Liver (tissue), 9 donors: ENCODE measurements around the gene CBX4. TPM values are rescaled to one million over a fixed set of nuclear protein-coding genes. Genes with fewer than 3 reads are reported as not detected.

Source experiments
- DNase-seq: peaks from one replicate; pipeline ENCODE4 v3.0.0-alpha.2; 2017; ENCODE audit warnings: low spot score
- H3K27ac ChIP-seq, 2 donors: one replicate each; pipeline ENCODE4 v1.7.0; 2013; ENCODE audit warnings: inconsistent platforms in 2 of 2, low read length in 2 of 2, control low read depth in 1 of 2, low read depth in 1 of 2, mild to moderate bottlenecking in 1 of 2
- H3K27me3 ChIP-seq, 4 donors: one replicate each; pipeline versions ENCODE4 v1.6.1 to v1.7.0; 2013; ENCODE audit warnings: low read length in 3 of 4, inconsistent platforms in 1 of 4, mild to moderate bottlenecking in 1 of 4, moderate library complexity in 1 of 4; ENCODE audit not compliant: control insufficient read depth in 4 of 4, insufficient read depth in 4 of 4
- H3K36me3 ChIP-seq, 4 donors: one replicate each; pipeline versions ENCODE4 v1.6.1 to v1.7.0; 2013; ENCODE audit warnings: low read length in 3 of 4, mild to moderate bottlenecking in 3 of 4, low read depth in 1 of 4, moderate library complexity in 1 of 4; ENCODE audit not compliant: control insufficient read depth in 4 of 4, insufficient read depth in 3 of 4
- H3K4me1 ChIP-seq, 4 donors: one replicate each; pipeline versions ENCODE4 v1.6.1 to v1.7.0; 2013; ENCODE audit warnings: low read length in 3 of 4, mild to moderate bottlenecking in 3 of 4, moderate library complexity in 1 of 4; ENCODE audit not compliant: control insufficient read depth in 4 of 4, insufficient read depth in 4 of 4
- H3K4me3 ChIP-seq, 3 donors: one replicate each; pipeline versions ENCODE4 v1.6.1 to v1.7.0; 2013; ENCODE audit warnings: low read length in 3 of 3, control low read depth in 1 of 3, low read depth in 1 of 3, mild to moderate bottlenecking in 1 of 3
- H3K9ac ChIP-seq, 2 donors: one replicate each; pipeline ENCODE4 v1.7.0; 2013; ENCODE audit warnings: low read length in 2 of 2, mild to moderate bottlenecking in 2 of 2, moderate library complexity in 2 of 2, control low read depth in 1 of 2, low read depth in 1 of 2
- H3K9me3 ChIP-seq, 4 donors: one replicate each; pipeline versions ENCODE4 v1.6.1 to v1.7.0; 2013; ENCODE audit warnings: low read length in 3 of 4; ENCODE audit not compliant: control insufficient read depth in 4 of 4
- ATF3 ChIP-seq: IDR thresholded peaks from 2 replicates; pipeline ENCODE4 v1.6.1; 2016; ENCODE audit warnings: antibody characterized with exemption
- CTCF ChIP-seq: fragments of 150-350 bp; IDR thresholded peaks from 2 replicates; pipeline ENCODE4 v1.5.1; 2017; ENCODE audit warnings: improper control_type of control experiment, low read depth, low read length; ENCODE audit not compliant: missing input control
- EGR1 ChIP-seq, 2 donors: IDR thresholded peaks; 2 replicates each; pipeline ENCODE4 v1.6.1; 2016 to 2018; ENCODE audit warnings: antibody characterized with exemption in 2 of 2, low read depth in 2 of 2
- FOXA1 ChIP-seq: IDR thresholded peaks from 2 replicates; pipeline ENCODE4 v1.6.1; 2016; ENCODE audit warnings: antibody characterized with exemption
- FOXA2 ChIP-seq: IDR thresholded peaks from 2 replicates; pipeline ENCODE4 v1.6.1; 2016; ENCODE audit warnings: antibody characterized with exemption
- GABPA ChIP-seq, 2 donors: IDR thresholded peaks in 1 of 2; conservative IDR thresholded peaks in 1 of 2; 2 replicates each; pipeline ENCODE4 v1.6.1; 2016; ENCODE audit warnings: antibody characterized with exemption in 2 of 2, mild to moderate bottlenecking in 1 of 2, moderate library complexity in 1 of 2
- HNF4A ChIP-seq, 2 donors: conservative IDR thresholded peaks; 2 replicates each; pipeline ENCODE4 v1.6.1; 2016; ENCODE audit warnings: antibody characterized with exemption in 2 of 2, mild to moderate bottlenecking in 2 of 2
- HNF4G ChIP-seq: IDR thresholded peaks from 2 replicates; pipeline ENCODE4 v1.6.1; 2016; ENCODE audit warnings: antibody characterized with exemption
- JUND ChIP-seq, 2 donors: IDR thresholded peaks; 2 replicates each; pipeline ENCODE4 v1.6.1; 2016; ENCODE audit warnings: antibody characterized with exemption in 2 of 2
- REST ChIP-seq: IDR thresholded peaks from 2 replicates; pipeline ENCODE4 v1.6.1; 2016; ENCODE audit warnings: antibody characterized with exemption, mild to moderate bottlenecking
- RXRA ChIP-seq, 2 donors: IDR thresholded peaks; 2 replicates each; pipeline ENCODE4 v1.6.1; 2017 to 2018; ENCODE audit warnings: antibody characterized with exemption in 2 of 2, mild to moderate bottlenecking in 1 of 2
- SP1 ChIP-seq: IDR thresholded peaks from 2 replicates; pipeline ENCODE4 v1.6.1; 2018; ENCODE audit warnings: antibody characterized with exemption, mild to moderate bottlenecking
- TAF1 ChIP-seq: conservative IDR thresholded peaks from 2 replicates; pipeline ENCODE4 v1.6.1; 2016; ENCODE audit warnings: antibody characterized with exemption, mild to moderate bottlenecking
- YY1 ChIP-seq: IDR thresholded peaks from 2 replicates; pipeline ENCODE4 v1.6.1; 2016; ENCODE audit warnings: antibody characterized with exemption, mild to moderate bottlenecking
- WGBS: extraction: QIAGEN DNeasy Blood & Tissue Kit; methylation state at CpG from one replicate; pipeline ENCODE4 v1.1.7; 2013; 5-methylcytosine and 5-hydroxymethylcytosine counted together
- polyA plus RNA-seq, 2 donors: library from polyadenylated mRNA; stranded (reverse) in 1 of 2; unstranded in 1 of 2; fragments of 200-250 nt in 1 of 2; fragments of >200 nt in 1 of 2; fragmentation: Nextera tagmentation in 1 of 2; extraction: Ambion mirVana in 1 of 2; gene quantifications; one replicate each; pipeline versions ENCODE4 v1.2.1 to v1.2.3, GENCODE V29; 2013 to 2015
- total RNA-seq, 2 donors: library from RNA; depleted of rRNA; stranded (reverse); fragments of >200 nt; gene quantifications; one replicate each; pipeline ENCODE4 v1.2.3, GENCODE V29; 2014
- TF ChIP-seq, protein P1 (sequence below): IDR thresholded peaks from 2 replicates; pipeline ENCODE4 v1.6.1; 2016; ENCODE audit warnings: antibody characterized with exemption
- TF ChIP-seq, protein P2 (sequence below): IDR thresholded peaks from 2 replicates; pipeline ENCODE4 v1.6.1; 2016; ENCODE audit warnings: antibody characterized with exemption
- donor health status: healthy.
- donor health status: healthy.
- donor health status: healthy.
- donor health status: healthy.
- donor health status: healthy.

Gene CBX4
- total and polyA plus RNA-seq, 4 donors, result 4.8 to 8.9 (median 6.3) TPM

DNA sequence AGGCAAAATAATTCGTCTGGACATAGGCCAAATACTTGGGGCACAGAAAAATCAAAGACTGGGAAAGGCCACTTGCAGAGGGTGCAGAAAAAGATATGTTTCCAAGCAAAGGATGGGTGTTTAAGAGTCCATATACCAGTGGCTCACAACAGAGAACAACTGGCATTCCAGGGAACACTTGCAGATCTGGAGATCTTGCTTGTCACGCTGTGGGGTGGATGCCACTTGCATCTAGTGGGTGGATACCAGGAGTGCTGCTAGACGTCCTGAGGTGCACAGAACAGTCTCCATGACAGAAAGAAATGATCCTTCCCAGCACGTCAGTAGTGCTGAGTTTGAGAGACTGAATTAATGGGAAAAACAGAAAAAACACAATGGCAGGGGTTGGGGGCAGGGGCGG, 50.8 kb downstream of the CBX4 start:
- Histone ChIP-seq H3K27me3 (peaks cover 0 to 15% (median 10%) of the 10 kb centered on the region in 4 donors), H3K4me3 (no peak overlapping the region), H3K27ac (no peak overlapping the region), H3K9ac (no peak overlapping the region), H3K36me3 (no peaks in the 10 kb centered on the region), H3K9me3 (no peaks in the 10 kb centered on the region), H3K4me1 (peaks cover 0 to 10% (median 7%) of the 10 kb centered on the region in 4 donors)
- TF ChIP-seq ATF3 (no peak), HNF4A (conservative IDR thresholded peaks at IDR 0.05) (no peak), CTCF (no peak), RXRA (IDR thresholded peaks at IDR 0.05) (no peak), HNF4G (no peak), SP1 (no peak), GABPA (IDR thresholded peaks at IDR 0.05 in 1 of 2, conservative IDR thresholded peaks at IDR 0.05 in 1 of 2) (no peak), JUND (IDR thresholded peaks at IDR 0.05) (no peak), REST (no peak), EGR1 (IDR thresholded peaks at IDR 0.05; ENCODE audit: low read depth in 2 of 2) (no peak), FOXA1 (no peak), YY1 (no peak), FOXA2 (no peak), TAF1 (no peak)
- TF ChIP-seq, protein P1, sequence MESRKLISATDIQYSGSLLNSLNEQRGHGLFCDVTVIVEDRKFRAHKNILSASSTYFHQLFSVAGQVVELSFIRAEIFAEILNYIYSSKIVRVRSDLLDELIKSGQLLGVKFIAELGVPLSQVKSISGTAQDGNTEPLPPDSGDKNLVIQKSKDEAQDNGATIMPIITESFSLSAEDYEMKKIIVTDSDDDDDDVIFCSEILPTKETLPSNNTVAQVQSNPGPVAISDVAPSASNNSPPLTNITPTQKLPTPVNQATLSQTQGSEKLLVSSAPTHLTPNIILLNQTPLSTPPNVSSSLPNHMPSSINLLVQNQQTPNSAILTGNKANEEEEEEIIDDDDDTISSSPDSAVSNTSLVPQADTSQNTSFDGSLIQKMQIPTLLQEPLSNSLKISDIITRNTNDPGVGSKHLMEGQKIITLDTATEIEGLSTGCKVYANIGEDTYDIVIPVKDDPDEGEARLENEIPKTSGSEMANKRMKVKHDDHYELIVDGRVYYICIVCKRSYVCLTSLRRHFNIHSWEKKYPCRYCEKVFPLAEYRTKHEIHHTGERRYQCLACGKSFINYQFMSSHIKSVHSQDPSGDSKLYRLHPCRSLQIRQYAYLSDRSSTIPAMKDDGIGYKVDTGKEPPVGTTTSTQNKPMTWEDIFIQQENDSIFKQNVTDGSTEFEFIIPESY, result no peak
- TF ChIP-seq, protein P2, sequence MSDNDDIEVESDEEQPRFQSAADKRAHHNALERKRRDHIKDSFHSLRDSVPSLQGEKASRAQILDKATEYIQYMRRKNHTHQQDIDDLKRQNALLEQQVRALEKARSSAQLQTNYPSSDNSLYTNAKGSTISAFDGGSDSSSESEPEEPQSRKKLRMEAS, result no peak
- WGBS, result 62% methylated on average over 5 of the region's 5 CpGs
- DNase-seq, result no peak
